RCC 7860 (cell line): Measurements from ENCODE around the gene KCTD7.
A peak's percentile ranks its signal among the peaks of the same experiment; 100 is the strongest.
"Not testable (repeated sequence)": the region's sequence is repeated elsewhere in the genome, so short reads cannot be mapped to it uniquely, and the experiment has no call there.

ENCODE experiments used
- DNase-seq: peaks from one replicate; pipeline ENCODE4 v3.0.0-alpha.2; 2015; ENCODE audit warnings: low spot score
- FAIRE-seq: peaks from 2 replicates; lab custom pipeline; 2012; peaks lifted over from hg19 to GRCh38; lab: Jason Lieb, UNC

The KCTD7 gene

DNA sequence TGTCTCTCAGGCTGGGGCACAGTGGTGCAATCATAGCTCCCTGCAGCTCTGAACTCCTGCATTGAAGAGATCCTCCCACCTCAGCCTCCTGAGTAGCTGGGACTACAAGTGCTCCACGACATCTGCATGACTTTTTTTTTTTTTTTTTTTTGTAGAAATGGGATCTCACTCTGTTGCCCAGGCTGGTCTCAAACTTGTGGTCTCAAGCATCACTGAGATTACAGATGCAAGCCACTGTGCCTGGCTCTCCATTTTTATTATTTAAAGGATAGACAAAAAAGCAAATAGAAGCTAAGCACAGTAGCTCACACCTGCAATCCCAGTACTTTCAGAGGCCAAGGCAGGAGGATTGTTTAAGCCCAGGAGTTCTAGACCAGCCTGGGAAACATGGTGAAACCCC, 13.0 kb upstream of the KCTD7 start:
- no peak for FAIRE-seq
- no peak for DNase-seq

DNA sequence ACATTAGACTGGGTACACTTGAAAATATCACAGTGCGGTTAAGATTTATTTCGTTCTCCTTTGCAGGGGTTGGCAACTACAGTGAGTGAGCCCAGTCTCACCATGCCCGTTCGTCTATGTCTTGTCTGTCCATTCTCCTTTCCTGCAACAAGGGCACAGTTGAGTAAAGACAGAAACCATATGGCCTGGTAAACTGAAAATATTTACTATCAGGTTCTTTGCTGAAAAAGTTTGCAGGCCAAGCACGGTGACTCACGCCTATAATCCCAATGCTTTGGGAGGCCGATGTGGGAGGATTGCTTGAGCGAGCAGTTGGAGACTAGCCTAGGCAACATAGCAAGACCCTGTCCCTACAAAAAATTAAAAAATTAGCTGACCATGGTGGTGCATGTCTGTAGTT, 11.4 kb upstream of the KCTD7 start:
- FAIRE-seq (no peak), DNase-seq (no peak)

DNA sequence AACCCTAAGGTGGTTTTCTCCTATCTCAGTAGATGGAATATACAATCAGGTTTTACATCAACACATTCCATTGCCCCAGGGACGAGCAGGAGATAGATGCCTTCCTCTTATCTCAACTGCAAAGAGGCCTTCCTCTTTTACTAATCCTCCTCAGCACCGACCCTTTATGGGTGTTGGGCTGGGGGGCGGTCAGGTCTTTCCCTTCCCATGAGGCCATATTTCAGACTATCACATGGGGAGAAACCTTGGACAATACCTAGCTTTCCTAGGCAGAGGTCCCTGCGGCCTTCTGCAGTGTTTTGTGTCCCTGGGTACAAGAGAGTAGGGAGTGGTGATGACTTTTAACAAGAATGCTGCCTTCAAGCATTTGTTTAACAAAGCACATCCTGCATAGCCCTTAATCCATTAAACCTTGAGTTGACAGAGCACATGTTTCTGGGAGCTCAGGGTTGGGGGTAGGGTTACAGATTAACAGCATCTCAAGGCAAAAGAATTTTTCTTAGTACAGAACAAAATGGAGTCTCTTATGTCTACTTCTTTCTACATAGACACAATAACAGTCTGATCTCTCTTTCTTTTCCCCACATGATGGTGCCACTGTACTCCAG, 9.2 kb upstream of the KCTD7 start:
- not testable (repeated sequence) for DNase-seq, FAIRE-seq

DNA sequence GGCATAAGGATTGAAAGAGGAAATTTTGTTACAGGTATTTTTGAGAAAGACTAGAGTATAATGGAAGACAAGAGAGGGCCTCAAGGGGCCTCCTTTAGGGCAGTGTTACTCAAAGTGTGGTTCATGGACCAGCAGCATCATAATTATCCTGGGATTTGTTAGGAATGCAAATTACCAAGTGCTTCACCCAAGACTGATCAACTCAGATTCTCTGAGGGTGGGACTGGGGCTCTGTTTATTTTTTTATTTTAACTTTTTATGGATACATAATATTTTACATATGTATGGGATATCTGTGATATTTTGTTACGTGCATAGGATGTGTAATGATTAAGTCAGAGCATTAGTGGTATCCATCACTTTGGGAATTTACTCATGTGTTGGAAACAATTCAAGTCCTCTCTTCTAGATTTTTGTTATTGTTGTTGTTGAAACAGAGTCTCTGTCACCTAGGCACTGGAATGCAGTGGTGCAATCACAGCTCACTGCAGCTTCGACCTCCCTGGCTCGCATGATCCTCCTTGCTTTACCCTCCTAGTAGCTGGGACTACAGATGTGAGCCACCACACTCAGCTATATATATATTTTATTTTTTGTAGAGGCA, 2.2 kb upstream of the KCTD7 start:
- FAIRE-seq = no peak

DNA sequence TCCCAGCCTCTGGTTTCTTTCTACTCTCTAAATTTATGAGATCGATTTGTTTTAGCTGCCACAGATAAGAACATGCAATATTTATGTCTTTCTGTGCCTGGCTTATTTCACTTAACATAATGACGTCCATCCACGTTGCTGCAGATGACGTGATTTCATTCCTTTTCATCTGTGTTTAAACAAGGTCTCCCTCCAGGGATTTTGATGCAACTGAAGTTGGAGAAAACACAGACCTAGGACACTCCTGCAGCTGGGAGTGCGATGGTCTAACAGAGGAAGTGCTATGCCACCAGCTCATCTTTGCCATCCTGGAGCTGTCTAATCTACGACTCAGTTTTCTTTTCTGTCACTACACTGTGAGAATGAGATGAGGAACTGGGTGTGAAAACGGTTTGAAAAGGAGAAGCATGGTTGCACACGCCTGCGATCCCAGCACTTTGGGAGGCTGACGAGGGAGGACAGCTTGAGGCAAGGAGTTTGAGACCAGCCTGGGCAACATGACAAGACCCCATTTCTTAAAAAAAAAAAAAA, 1.5 kb upstream of the KCTD7 start:
- DNase-seq = no peak
- no peak for FAIRE-seq

More for the DNA sequence above, 2.2 kb upstream of the KCTD7 start:
- no peak for DNase-seq

DNA sequence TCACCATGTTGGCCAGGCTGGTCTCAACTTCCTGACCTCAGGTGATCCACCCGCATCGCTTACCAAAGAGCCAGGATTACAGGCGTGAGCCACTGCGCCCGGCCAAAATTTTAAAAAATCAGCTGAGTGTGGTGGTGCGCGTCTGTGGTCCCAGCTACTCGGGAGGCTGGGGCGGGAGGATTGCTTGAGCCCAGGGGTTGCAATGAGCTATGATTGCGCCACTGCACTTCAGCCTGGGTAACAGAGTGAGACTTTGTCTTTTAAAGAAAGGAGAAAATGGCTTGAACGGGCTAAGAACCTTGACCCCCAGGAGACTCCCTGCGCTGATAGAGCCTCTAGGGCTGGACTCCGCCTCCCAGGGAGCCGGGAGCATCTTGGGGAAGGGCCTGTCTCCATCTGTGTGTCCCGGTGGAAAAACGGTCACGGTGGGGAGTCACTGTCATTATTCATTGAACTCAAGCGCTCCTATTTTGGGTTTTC, 760 bp upstream of the KCTD7 start:
- FAIRE-seq (no peak), DNase-seq (no peak)

DNA sequence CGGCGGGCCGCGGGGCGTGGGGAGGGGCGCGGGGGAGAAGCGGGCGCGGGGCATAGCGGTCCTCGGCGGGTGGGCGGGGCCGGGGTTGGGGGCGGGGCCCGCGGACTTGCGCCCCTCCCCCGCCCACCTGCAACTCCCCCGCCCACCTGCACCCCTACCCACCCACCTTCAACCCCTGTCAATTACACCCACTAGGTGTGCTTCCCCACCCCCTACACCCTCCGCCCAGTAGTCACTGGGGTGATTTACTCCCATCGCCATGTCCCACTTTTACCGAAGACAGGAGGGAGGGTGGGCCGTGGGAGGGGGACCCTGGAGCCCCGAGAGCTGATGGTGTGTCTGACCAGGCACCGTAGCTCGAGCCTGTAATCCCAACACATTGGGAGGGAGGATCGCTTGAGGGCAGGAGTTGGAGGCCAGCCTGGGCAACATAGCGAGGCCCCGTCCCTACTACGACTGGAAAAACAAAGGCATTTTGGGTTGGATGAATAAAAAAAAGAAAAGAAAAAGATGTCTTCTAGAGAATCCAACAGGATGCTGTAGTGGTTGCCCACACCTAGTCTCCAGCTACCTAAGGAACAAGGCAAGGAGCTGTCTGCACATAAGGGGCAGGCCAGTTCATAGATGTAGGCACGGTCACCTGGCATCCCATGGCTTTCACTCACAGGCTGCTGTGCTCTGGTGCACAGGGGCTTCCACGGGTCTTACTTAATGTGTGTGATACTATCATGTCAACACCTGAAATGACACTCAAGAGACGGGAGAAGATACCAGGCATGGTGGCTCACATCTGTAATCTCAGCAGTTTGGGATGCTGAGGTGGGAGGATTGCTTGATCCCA, 761 bp downstream of the KCTD7 start:
- DNase-seq = no peak
- FAIRE-seq = no peak

DNA sequence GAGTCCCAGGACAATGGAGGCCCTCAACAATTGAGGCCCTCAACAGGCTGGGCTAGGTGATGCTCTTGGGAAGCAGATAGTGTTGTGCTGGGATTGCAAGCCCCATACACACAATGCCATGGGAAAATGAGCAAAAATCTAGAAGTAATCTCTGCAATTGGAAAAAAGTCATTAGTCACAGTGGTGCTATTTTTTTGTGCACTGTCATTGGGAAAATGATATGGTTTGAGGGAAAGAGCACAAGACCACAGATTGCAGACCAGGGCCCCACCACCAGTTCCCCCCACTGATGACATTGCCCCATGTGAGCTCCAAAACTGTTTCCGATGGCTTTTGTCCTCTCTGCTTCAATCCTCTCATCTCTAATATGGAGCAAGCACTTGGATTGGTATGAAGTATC, 1.9 kb downstream of the KCTD7 start:
- DNase-seq = no peak
- FAIRE-seq = no peak

DNA sequence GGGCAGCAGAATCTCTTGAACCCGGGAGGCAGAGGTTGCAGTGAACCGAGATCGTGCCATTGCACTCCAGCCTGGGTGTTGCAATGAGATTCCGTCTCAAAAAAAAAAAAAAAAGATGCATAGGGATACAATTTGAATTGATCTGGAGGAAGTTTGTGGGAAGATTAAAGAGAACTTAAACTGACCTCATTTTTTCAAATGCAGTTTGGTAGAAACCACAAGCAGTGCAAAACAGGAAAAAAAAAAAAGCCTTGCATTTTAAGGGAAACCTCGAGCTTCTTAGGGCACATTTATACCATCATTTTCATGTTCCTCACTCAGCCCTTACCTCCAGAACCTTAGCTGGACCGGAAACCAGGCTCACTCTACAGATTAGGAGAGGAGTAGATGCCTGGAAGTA, 2.8 kb downstream of the KCTD7 start:
- DNase-seq = no peak
- no peak for FAIRE-seq

DNA sequence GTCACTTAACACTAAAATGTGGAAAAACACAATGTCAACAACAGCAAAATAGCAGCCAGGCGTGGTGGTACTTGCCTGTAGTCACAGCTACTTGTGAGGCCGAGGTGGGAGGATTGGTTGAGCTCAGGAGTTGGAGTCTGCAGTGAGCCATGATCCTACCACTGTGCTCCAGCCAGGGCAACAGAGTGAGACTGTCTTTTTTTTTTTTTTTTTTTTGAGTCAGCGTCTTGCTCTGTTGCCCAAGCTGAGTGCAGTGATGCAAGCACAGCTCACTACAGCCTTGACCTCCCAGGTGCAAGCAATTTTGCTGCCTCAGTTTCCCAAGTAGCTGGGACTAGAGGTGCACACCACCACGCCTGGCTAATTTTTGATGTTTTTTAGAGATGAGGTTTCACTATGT, 6.1 kb downstream of the KCTD7 start:
- DNase-seq (peak; percentile 50), FAIRE-seq (peak; percentile 67)

DNA sequence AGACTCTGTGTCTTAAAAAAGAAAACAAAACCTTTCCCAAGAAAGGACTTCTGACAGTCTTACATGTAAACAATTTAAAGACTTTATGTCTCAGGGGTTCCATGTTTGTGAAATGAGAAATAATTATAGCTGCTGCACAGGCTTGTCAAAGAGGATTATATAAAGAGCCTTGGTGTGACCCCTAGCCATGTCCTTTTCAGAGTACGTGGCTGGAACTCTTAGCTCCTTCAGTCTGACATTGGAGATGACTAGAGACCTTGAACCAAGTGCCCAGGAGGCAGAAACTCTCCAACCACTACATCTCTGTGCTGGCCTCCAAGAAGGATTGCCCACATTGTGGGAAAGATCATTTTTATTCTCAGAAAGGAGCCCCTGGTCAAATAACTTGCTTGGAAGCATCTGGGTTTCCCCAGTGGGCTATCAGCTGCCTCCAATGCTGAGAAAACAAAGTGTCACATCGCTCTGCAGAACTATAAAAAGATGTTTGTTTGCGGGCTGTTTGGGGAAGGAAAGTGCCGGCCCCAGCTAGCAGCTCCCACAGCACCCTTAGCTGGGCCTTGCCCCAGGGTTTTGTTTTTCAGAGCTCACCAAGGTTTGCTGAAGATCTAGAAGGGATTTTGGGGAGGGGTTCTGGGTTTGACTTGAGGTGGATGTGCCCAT, 6.8 kb downstream of the KCTD7 start:
- FAIRE-seq, DNase-seq: not testable (repeated sequence)

DNA sequence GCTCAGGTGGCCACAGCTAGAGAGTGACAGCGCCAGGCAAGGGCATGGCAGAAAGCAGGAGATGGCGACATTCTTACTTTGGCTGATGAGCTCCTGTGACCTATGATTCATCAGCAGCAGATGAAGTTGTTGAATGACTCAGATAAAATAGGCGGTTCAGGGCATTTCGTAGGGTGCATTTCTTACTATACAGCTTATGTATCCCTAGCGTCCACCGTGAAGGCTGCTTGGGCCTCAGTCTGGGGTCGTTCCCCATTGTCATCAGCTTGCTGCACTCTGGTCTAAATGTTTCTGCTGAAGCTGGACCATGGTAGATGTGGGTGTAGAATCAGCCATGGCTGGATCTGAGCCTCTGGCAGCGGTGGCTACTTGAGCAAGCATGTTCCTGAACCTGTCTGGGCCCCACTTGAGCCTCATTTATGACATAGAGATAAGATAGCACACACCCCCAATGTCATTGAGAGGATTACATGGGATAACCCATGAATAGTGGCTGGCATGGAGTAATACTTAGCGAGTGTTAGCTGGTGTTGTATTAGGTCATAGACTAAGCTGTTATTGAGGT, 7.4 kb downstream of the KCTD7 start:
- FAIRE-seq (peak; percentile 94), DNase-seq (peak; percentile 80)

DNA sequence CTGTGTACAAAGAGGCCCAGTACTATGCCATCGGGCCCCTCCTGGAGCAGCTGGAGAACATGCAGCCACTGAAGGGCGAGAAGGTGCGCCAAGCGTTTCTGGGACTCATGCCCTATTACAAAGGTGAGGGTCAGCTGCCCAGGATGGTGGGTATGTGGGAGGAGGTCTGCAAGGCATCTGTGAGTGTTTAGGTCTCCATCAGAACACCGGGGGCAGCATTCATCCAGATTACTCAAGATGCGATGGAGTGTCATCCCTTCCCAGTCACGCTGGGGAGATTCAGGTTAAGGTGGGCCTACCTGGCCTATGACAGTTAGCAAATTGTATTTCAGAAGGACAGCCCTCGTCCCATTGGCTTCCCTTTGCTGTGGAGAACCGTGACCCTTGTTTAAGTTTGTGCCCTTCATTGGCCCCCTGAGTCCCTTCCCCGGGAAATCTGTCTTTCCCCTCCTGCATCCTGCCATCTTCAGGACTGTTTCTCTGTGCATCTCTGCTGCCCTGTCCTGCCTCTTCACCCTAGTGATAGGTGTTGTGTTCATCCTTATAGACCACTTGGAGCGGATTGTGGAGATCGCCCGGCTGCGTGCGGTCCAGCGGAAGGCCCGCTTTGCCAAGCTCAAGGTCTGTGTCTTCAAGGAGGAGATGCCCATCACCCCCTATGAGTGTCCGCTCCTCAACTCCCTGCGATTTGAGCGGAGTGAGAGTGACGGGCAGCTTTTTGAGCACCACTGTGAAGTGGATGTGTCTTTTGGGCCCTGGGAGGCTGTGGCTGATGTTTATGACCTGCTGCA, 9.8 kb downstream of the KCTD7 start:
- FAIRE-seq = no peak

DNA sequence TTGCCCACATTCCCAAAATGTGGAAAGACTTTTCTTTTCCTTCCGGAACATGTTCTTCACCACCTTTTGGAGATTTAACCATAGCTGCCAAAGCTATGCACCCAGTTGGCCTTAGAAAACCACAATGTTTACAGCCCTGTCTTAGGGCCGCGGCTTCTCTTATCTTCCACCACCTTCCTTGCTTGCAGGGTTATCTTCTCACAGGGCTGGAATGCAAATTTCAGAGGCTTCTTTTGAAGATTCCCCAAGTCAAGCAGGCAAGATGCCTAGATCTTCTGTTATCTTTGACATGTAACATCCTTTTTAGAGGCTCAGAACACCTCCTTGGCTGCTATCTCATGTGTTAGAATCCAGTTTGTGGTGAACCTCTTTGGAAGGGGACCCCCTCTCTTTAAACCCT, 11.1 kb downstream of the KCTD7 start:
- no peak for FAIRE-seq

More for the DNA sequence above, 9.8 kb downstream of the KCTD7 start:
- no peak for DNase-seq

DNA sequence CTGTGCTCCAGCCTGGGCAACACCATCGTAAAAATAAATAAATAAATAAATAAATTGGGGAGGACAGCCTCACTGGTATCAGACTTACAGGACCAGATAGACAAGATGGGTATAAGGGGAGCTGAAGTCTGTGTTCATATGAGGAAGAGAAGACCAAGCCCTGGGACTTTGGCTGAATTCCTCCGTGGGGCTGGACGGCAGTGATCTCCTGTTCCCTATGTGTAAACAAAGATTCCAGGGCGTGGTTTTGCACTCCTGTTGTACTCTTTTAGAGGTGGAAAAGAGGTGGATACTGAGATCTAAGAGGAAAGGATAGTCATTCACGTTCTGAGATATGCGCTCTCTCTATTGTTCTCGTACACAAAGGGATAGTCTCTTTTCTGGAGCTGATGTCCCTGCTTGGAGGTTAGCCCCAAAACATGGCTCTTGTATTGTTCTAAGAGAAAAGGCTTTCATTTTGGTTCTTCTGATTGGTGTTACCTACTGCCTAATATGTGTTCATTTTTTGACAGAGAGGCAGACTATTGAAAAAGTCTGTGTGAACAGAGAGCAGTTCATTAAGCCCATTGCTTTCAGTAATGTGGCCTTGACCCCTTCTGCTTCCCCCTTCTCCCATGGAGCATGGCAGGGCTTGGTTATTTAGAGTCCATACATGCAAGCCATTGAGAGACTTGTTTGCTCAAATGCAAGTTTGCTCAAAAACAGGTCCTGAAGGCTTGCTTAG, 12.3 kb downstream of the KCTD7 start:
- FAIRE-seq = no peak

More for the DNA sequence above, 11.1 kb downstream of the KCTD7 start:
- DNase-seq = no peak

DNA sequence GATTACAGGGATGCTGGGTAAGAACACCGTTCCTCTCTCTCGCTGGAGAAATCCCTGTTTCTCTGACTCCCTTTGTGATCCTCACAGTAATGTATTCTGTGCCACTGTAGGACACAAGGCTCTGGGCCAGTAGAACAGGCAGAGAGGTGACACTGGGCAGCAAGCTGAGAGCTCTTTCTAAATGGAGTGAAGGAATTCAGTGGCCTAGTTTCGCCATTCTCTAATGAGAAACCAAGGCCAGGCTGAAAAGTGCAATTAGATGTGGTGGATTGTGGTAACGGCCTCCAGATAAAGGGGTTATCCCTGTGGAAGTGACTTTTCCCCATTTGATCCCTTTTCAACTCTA, 12.8 kb downstream of the KCTD7 start:
- DNase-seq (no peak), FAIRE-seq (no peak)

More for the DNA sequence above, 12.3 kb downstream of the KCTD7 start:
- no peak for DNase-seq

DNA sequence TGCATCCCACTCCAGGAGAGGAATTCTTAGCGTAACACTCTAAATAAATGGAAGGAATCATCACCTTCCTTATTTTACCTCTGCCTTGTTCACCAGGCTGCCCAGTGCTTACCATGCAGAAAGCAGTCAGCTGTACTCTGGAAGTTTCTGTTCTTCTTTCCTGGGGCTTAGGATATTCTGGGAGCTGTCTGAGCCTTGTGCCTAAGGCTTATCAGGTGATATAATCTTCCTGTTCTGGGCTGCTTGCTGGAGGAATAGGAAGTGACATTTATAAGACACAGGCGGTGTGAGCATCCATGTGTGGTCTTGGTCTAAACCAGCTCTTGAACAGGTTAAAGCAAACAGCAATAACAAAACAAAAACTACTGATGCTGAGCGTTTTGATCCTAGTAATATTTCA, 13.5 kb downstream of the KCTD7 start:
- FAIRE-seq (no peak), DNase-seq (no peak)

DNA sequence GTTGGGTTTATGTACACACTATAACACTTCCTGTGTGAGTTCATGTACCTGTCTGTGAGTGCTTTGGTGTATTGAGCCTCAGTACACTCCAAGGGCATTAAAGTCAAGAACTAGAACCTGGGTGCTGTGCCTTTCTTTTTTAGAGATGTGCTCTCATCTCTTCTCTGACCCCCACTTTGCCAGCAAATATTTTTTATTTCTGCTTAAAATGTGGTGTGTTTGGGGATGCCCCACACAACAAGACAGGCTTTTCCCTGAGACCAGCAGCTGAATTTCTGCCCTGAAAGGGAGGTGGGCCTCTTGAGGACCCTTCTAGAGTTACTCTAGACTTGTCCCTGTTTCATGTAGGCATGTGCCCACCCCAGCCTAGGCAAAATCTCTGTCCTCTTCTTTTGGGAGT, 14.3 kb downstream of the KCTD7 start:
- FAIRE-seq = no peak
- no peak for DNase-seq

DNA sequence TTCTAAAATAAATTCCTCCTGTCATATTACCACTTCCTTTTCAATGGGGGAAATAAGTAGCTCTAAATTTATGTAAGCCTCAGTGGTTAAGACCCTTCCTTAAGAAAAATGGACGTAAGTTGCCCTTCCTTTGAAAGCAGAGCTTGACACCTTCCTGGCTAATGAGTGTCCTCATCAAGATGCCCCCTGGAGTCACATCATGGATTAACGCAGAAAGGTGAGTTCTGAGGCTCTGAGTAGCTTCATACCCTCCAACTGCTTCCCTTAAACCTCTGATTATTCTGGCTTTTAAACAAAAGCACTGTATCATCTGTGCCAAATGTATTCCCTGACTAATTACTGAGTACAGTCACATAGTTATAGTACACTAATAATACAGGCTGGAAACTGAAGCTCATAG, 14.7 kb downstream of the KCTD7 start:
- FAIRE-seq (no peak), DNase-seq (no peak)
